Astrocyte (in vitro differentiated cells and primary cell): ENCODE measurements around the gene TEX2.

Source experiments
- EZH2 ChIP-seq: IDR thresholded peaks from 2 replicates; pipeline ENCODE4 v1.6.1; 2012; ENCODE audit warnings: mild to moderate bottlenecking, low read length, inconsistent platforms; ENCODE audit not compliant: insufficient read depth
- TF ChIP-seq, protein P1 (sequence below): IDR thresholded peaks from 2 replicates; pipeline ENCODE4 v1.5.1; 2011; ENCODE audit warnings: low read depth, mild to moderate bottlenecking, inconsistent platforms, low read length, moderate library complexity; ENCODE audit not compliant: insufficient read depth

DNA sequence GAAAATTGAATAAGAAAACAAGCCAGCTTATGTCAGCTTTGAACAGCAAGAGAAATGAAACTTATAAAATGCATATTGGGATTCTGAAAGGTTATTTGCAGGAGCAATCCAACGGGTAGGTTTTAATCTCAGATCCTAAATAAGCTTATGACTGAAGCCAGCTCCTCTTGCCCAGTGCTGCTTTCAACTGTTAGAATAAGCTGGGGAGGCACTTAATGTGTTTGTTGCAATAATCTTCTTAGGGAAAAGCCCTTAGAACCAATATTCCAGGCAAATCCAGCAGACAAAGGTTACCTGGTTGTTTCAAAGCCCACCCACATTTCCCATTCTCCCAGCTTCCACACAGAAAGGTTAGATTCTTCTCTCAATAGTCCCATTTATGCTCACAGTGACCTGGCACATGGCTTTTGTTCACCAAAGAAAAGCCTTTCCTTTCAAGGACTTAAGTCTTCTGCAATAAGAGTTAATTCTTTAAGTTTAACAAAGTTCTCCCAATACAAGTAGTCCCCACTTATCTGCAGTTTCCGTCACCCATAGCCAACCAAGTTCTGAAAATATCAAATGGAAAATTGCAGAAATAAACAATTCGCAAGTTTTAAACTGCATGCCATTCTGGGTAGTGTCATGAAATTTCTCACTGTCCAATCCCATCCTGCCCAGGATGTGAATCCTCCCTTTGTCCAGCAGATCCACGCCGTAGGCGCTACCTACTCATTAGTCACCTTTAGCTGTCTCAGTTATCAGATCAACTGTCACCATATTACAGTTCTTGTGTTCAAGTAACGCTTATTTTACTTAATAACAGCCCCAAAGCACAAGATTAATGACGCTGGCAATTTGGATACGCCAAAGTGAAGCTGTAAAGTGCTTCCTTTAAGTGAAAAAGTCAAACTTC is 5.9 kb downstream of the TEX2 start:
- TF ChIP-seq, protein P1, sequence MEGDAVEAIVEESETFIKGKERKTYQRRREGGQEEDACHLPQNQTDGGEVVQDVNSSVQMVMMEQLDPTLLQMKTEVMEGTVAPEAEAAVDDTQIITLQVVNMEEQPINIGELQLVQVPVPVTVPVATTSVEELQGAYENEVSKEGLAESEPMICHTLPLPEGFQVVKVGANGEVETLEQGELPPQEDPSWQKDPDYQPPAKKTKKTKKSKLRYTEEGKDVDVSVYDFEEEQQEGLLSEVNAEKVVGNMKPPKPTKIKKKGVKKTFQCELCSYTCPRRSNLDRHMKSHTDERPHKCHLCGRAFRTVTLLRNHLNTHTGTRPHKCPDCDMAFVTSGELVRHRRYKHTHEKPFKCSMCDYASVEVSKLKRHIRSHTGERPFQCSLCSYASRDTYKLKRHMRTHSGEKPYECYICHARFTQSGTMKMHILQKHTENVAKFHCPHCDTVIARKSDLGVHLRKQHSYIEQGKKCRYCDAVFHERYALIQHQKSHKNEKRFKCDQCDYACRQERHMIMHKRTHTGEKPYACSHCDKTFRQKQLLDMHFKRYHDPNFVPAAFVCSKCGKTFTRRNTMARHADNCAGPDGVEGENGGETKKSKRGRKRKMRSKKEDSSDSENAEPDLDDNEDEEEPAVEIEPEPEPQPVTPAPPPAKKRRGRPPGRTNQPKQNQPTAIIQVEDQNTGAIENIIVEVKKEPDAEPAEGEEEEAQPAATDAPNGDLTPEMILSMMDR: no peak
- no peak for TF ChIP-seq EZH2
